ENCODE measurements around the gene PCGF3. TPM values are rescaled to one million over a fixed set of nuclear protein-coding genes. Genes with fewer than 3 reads are reported as not detected.

PCGF3 gene
- total and polyA plus RNA-seq, 9 of the 15 experiments (the other 6 are each of a cell fraction or from before 2014, with no cell fraction given), result 2.6 to 46.1 (median 20.3) TPM

GRCh38 chr4:674172-675035, 31.2 kb upstream of the PCGF3 start, which contains the start of the genes ATP5ME and MYL5 (continued):
- TF ChIP-seq REST (IDR thresholded peaks at IDR 0.05; ENCODE audit: borderline replicate concordance), result peak; percentile 78
- TF ChIP-seq REST (CRISPR knock-in tag; IDR thresholded peaks at IDR 0.05; ENCODE audit: low read depth), result peak; percentile 84
- TF ChIP-seq GTF3C2 (IDR thresholded peaks at IDR 0.05; ENCODE audit: borderline replicate concordance, extremely low read depth, insufficient read length), result no peak
- no peak for TF ChIP-seq ZNF717 (CRISPR knock-in tag; IDR thresholded peaks at IDR 0.05)
- peak; percentile 29; the same call in 1 of the 2 replicates for TF ChIP-seq ZNF274 (IDR thresholded peaks at IDR 0.05; ENCODE audit: borderline replicate concordance, low read depth, low read length)
- no peak for TF ChIP-seq CHAMP1 (IDR thresholded peaks at IDR 0.05)
- TF ChIP-seq ZNF512 (tag; IDR thresholded peaks at IDR 0.05), result no peak
- TF ChIP-seq ETS2 (tag; IDR thresholded peaks at IDR 0.05; ENCODE audit: borderline replicate concordance, poor library complexity, severe bottlenecking), result no peak
- TF ChIP-seq FOXP1 (CRISPR knock-in tag; IDR thresholded peaks at IDR 0.05), result 0 out of 2 replicates have a peak, but pooled peaks have one; percentile 18
- no peak for TF ChIP-seq SMAD2 (IDR thresholded peaks at IDR 0.05; ENCODE audit: low read depth, low read length)
- TF ChIP-seq GTF2F1 (IDR thresholded peaks at IDR 0.05; ENCODE audit: low read depth, low read length), result 0 out of 2 replicates have a peak, but pooled peaks have one; percentile 25

Data from K562 (cell line).